ENCODE data around the gene PUS1.

- TF ChIP-seq CTCF (IDR thresholded peaks at IDR 0.05; ENCODE audit: low read depth, low read length) = no peak
- no peak for TF ChIP-seq MYC (IDR thresholded peaks at IDR 0.05; ENCODE audit: low read depth, low read length)
- no peak for TF ChIP-seq POLR2A (IDR thresholded peaks at IDR 0.05; ENCODE audit: extremely low read depth, insufficient read length)
Observed at GRCh38 chr12:131939007-131939406, 9.9 kb downstream of the PUS1 start.

All from NB4 (cell line).